GM21528 (cell line): ENCODE results near the gene PDE11A.

ENCODE experiments used
- ATAC-seq: cut with Tn5 transposase; IDR thresholded peaks from one replicate; pipeline ENCODE4 v1.9.1; 2021; ENCODE audit warnings: mild to moderate bottlenecking, moderate library complexity; ENCODE audit not compliant: unreplicated experiment, low FRiP score

The PDE11A gene

DNA sequence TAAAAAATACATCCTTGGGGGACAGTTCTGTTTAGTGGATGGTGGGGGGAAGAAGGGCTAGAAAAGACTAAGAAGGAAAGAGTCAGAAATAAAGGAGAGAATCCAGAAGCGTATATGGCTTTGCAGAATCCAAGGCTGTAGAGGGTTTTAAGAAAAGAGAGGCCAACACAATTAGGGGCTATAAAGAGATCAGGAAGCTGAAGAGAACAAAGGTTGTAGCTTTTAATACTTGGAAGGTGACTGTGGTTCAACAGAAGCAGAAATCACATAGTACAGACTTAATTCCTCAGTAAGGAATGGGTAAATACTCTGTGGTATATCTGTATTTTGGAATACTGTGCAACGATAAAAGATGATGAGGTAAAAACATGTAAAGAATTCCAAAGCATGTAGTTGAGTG lies 393.6 kb downstream of the PDE11A start:
- ATAC-seq: no peak

DNA sequence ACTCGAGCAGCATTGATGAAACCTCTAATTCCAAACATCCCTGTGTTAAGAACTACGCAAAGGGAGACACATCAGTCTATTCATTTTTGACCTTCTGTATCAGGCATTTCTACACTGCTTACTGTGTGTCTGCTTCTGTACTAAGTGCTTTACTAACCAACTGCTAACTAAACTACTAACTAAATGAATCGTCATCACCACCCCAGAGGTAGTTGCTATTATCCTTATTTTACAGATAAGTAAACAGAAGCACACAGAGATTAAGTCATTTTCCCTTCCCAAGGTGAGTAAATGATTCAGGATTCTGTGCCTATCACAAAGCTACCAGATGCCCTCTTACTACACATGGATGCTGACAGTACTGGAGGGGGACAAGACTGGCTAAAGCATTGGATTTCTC lies 395.9 kb downstream of the PDE11A start:
- no peak for ATAC-seq

DNA sequence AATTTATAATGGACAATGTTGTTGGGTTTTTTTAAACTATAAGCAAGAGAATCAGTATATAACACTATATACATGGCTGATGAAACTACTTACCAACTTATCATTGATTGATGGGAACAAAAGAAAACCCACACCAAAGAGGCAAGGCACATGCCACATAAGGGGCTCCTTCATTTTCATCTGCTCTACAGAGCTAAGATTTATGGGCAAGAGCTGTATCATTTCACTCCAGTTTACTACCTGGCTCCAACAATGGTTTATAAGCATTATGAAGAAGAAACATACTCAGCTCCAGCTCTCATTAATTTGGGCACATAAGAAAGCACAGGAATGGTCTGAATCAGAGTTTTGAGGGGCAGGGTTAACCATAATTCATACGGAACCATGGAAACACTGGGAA lies 396.8 kb downstream of the PDE11A start:
- ATAC-seq: no peak

DNA sequence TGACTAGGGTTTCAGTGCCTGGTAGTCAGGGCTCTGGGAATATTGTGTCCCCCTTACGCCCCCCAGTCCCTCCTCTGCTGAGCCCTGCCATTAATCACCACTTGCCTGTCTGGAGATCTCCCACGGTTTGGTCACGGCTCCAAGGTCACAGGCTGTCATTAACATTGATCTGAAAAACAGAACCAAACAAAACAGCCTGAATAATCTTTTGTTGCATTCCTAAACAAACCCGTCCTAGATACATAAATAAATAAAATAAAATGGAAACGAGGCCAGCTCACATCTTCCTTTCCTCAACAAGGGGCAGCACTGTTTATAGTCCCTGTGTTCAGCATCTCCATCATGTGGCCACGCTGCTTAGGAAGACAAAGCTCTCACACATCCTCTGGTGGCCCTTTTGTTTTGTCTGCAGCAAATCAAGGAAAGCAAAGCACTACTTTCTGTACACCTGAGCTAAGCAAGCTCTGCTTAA lies 397.2 kb downstream of the PDE11A start:
- ATAC-seq: no peak

DNA sequence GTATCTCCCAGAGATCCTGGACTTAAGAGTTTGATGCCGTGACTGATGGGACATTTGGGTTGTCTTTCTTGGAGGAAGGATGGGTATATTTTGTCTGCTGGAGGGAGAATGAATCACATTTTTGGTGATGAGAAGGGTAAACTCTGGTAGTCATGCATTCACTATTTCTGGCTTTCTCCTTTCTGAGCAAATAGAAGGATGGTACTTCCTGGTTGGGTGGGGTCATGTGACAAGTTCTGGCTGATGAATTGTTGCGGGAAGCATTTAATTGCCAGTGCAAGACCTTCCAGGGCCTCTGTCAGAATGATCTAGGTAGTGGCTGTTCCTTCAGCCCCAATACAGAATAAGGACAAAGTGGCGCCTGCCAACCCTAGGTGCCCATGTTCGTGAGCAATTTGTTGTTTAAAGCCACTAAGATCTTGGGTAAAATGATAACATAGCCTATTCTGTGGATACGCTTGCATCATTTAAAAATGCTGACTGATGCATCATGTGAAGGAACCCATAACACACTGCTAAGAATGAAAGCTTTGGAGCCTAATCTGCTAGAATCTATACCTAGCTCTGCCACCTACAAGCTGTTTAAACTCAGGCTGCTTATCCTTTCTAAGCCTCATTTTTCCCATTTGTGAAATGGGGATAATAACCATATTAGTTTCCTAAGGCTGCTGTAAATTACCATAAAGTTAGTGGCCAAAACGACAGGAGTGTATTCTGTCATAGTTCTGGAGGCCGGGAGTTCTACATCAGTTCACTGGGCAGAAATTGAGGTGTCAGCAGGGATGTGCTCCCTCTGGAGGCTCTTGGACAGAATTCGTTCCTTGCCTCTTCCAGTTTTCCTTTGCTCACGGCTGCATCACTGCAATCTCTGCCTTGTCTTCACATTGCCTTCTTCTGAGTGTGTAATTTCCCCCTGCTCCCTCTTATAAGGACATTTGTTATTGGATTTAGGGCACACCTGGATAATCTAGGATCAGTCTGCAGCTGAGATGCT lies 398.7 kb downstream of the PDE11A start:
- no peak for ATAC-seq

DNA sequence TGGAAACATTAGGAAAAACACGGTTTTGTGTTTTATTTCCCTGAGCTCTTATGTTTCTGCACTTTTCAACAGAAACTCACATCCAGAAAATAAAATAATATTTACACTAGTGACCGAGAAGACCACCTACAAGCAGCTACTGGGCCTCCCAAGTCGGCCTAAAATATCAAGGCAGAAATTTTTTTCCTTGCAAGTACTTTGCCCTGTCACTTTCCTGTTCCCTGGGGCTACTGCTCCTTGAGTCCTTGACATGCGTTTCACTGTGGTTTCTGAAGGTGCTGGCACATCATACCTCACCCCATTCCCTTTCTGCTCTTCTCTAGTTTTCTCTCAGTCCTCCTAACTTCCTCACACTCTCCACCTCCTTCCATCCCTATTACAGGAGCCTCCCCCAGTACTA lies 400.9 kb downstream of the PDE11A start:
- no peak for ATAC-seq

DNA sequence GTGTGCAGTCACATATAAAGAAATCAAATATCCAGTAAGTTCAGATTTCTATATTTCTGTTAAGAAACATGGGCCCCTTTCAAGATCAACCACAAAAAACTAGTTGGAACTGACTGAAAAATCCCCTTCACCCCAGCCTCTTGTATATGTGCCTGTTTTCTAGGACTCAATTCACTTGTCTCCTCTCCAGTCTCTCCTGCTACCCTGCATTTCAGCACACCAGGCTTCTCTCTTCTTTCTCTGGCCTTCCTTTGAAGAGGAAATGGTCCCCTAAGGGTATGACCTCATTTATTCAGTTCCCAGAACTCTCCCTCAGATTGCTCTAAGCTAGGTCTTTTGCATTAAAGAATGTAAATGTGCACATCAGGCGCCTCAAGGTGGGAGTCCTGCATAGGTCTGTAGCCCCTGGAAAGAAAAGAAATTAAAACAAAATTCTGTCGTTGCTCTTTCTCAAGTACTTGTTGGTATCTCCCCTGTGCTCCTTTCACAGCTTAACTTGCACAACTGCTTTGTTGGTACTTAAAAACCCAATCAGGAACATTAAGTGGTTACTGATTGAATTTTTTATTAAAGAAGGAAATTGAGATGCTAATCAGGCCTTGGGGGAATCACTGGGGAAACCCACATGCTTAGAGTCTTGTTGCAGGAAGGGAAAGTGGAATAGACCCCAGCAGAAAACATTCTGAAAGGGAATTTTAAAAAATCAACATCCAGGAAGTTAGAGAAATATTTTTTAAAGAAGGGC lies 401.6 kb downstream of the PDE11A start:
- ATAC-seq: no peak

DNA sequence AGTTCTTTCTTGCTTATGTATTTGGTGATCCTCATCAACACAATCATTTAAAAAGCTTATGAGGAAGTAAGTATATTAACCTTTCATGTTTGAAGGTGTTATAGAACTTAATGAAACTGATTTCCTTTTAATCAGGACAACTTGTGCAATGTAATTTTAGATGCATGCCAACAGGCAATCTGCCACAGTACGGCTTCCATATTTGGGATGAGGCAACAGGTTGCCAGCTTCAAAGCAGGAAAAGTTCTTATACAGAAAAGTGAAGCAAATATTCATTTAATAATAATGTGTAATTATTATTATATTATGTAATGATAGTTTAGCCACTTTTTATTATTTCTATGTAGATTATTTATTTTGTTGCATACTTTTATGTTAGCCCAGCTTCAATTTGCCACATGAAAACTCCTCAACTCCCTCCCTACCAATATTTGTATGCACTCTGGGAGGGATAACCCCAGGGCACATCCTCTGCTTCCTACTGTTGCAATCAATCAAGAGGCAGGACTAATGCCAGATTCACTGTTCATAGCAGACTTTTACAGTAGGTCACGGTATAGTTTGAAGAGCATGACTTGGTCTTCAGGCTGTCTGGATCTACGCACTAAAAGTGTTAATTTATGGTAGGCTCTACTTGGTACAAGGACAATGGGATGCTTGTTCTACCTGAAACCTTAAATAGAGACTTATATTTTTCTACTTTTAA lies 402.8 kb downstream of the PDE11A start:
- ATAC-seq: no peak

DNA sequence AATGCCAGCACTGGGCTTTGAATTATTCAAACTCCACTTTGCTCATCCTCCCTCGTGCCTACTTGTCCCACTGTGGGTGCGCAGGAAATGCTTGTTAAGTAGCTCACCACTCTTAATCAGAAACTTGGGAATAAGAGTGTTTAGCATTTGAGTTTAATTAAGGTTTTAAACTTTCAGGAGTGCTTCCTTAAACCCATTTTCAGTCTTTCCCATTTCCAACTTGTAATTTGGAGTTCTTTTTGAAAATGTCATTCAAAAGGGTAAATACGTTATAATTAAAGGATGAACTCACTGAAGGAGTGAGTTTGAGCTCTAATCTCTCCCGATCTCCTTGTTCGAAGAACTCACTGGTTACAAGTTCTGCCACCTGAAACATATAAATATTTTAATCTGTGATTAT lies 403.4 kb downstream of the PDE11A start:
- ATAC-seq: no peak

DNA sequence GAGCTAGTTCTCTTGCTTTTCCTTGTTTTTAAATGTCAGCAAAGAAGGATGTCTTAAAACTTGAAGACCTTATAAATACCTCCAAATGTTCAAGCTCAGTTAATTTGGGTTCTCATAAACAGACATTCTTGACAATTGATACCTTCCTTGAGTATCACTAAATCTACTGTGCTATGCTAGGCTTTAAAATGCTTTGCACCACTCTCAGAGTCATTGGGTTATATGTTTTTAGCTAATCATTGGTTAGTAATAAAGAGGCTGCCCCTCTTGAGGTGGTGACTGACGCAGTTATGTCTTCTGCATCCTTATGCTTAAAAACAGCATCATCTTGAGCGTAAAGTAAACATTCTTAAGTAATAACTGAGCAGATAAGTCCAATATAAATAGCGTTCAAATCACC lies 404.0 kb downstream of the PDE11A start:
- ATAC-seq: no peak

DNA sequence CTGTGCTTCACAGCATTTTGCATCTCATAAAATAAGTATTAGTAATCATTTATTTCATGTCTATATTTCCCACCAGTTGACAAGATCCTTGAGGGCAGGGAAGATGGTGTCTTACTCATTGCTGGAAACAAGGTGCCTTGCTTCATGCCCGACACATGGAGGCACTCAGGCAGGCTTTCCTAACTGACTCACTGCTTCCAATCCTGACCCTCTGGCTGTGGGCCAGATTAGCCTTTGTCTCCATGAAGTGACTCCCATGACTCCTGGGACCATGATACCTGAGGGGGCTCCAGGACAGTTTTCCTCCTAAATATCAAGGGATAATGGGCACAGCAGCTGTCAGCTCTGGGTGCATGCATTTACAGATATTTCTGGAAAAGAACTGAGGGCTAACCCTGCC lies 405.0 kb downstream of the PDE11A start:
- ATAC-seq: no peak

DNA sequence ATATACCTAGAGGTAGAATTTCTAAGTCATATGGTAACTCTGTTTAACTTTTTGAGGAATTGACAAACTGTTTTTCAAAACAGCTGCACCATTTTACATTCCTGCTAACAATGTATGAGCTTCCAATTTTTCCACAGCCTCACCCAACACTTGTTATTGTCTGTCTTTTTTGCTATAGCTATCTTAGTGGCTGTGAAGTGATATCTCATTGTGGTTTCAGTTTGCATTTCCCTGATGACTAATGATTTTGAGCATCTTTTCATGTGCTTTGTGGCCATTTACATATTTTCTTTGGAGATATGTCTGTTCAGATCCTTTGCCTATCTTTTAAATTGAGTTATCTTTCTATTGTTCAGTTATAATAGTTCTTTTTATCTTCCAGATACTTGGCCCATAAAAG lies 406.2 kb downstream of the PDE11A start:
- no peak for ATAC-seq

DNA sequence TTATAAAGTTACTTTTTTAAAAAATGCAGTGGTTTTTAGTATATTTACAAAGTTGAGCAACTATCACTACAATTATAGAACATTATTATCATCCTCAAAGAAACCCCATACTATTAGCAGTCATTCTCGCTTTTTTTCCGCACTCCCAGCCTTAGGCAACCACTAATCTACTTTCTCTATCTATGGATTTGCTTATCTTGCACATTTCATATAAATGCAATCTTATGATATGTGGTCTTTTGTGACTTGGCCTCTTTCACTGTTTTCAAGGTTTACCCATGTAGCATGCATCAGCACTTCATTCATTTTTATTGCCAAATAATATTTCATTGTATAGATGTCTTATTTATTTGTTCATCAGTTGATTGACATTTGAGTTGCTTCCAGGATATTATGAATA lies 406.6 kb downstream of the PDE11A start:
- ATAC-seq: no peak

DNA sequence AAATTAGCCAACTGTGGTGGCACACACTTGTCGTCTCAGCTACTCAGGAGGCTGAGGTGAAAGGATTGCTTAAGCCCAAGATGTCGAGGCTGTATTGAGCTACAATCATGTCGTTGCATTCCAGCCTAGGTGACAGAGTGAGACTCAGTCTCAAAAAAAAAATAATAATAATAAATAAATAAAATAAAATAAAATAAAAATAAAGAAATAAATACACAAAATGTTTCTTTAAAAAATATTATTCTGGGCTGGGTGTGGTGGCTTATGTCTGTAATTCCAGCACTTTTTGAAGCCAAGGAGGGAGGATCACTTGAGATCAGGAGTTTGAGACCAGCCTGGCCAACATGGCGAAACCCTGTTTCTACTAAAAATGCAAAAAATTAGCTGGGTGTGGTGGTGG lies 407.2 kb downstream of the PDE11A start:
- ATAC-seq: no peak

DNA sequence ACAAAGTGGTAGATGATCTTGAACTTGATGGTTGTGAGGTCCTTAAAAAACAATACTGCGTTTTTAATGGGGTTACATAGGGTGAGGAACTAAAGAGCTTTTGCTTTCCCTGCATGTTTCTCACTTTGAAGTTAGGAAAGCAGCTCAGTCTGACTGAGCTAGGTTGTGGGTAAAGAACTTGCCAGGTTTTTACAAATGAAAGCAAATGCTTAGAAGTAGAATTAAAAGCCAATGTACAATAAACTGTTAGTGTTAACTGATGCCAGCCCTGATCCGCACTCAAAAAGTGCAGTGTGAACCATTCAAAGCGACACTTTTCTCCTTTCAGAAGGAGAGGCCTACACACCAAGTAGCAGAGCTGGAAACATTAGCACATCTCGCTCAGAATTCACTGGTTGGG lies 409.7 kb downstream of the PDE11A start:
- ATAC-seq: no peak

DNA sequence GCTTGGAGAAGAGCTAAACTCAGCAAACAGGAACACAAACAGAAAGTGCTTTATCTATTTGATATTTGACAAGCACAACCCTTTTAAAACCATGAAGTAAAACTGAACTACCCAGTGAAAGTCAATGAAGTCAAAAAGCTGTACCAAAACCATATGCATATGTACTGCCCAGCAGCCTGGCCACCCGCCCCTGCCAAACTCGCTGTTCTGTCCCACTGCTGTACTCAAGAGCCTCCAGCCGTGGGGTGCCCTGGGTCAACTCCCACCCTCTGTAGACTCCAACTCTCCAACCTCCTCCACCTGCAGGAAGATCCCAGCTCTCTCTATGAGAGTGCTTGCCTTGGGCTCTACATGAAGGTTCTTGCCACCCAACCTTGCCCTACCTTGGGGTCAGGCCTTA lies 411.8 kb downstream of the PDE11A start:
- ATAC-seq: no peak

DNA sequence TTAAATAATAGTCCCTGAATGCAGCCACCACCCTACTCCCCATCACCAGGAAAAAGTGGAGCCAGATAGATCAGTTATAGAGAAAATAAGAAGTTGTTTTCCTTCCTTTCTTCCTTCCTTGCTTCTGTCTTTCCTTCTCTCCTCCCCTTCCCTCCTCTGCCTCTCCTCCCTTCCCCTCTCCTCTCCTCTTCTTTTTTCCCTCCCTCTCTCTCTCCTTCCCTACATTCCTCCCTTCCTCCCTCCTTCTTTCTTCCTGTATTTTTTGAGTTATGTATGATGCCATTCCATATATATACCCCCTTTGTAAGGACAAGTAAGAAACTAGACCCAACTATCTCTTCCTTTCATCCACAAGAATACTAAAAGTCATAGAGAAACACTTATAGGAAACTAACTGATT lies 414.3 kb downstream of the PDE11A start:
- ATAC-seq: no peak

DNA sequence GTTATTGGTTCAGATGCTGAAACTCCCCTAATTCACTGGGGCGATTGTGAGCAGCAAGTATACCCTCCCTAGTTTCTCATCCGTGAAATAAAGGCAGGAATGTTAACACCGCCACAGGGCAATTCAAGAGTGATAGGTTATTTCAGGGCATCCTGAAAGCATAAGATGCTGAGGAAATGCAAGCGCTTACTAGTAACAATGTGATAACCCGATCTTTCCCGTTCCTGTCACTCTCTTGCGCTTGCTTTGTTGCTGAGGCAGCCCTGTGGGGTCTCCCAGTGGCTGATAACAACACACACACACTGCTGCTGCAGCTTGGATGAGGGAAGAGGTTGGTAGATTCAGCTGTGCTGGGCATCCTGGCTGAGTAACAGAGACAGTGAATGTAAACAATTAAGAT lies 420.7 kb downstream of the PDE11A start:
- no peak for ATAC-seq

DNA sequence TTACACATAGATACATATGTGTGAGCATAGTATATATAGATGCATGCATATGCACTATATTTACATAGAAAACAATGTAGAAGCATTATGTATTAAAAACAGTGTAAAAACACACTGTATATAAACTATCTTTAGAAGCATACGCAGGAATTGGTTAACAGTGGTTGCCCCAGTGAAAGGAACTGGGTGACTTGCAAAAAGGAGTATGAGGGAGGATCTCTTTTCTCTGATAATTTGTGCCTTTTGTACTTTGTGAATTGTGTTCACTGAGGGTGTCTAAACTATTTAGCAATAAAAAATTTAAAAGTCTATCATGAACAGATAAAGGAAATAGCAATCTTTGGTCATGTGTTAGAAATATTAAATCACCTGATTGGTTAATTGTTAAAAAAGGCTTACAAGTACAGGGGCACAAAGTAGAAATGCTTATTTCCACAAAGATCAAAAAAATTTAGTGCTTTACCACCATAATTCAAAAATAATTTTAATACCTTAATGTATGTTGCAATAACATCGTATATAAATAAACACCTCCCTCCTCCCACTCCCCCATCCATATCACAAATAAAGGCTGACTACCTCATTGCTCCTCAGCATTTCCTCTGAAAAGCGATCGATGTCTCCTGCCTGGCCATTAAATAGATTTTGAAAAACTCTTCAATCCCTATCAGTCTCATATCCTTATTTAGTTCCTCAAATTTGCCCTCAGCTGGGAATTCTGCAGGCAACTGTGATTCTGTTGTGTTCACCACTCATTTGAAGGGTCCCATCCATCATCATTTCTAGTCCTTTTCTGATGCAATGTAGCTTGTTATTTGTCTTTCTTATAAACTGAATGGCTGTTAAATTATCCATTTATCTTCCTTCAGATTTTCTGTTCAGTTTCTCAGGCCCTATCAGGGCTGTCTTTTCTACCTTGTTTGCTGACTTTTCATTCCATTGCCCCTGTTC lies 422.7 kb downstream of the PDE11A start:
- ATAC-seq: no peak

DNA sequence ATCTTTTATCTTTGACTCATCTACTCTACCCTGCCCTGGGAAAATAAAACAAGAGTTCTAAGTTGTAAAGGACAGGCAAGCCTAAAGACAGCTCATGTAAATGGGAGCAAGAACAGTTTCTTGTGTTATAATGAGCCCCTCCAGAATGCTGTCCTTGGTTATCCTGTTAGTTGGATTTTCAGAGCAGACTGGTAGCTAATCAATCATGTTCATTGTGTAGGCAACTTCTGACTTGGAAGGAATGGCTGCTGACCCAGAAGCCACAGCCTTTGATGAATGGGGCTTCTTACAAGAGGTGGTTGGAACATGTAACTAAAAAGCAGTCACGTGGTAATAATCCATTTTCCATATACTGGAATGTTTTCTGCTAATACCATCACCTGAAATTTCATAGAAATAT lies 425.8 kb downstream of the PDE11A start:
- no peak for ATAC-seq
